ENCODE measurements around the gene NRF1.

GRCh38 chr7:129689995-129690581 lies 78.6 kb downstream of the NRF1 start:
- TF ChIP-seq CTCF (conservative IDR thresholded peaks at IDR 0.05) (no peak), EZH2 (IDR thresholded peaks at IDR 0.05; ENCODE audit: low read depth) (no peak)

All from PC-9 (cell line).